SK-N-SH (cell line): ENCODE data around the gene RAB6B. TPM values are rescaled to one million over a fixed set of nuclear protein-coding genes. Genes with fewer than 3 reads are reported as not detected.

ENCODE experiments used
- CTCF ChIA-PET: fragments of 300-600, 350-600 bp; formaldehyde crosslinking; extraction: SDS; loops from one replicate; lab custom pipeline; 2021; lab: Yijun Ruan, JAX
- POLR2A ChIA-PET: fragments of 350-600 bp; sonication (Branson Sonifier 250); formaldehyde crosslinking; extraction: SDS; loops from one replicate; lab custom pipeline; 2020; ENCODE audit warnings: antibody characterized with exemption, inconsistent platforms; lab: Yijun Ruan, JAX
- DNase-seq: peaks from one replicate; pipeline ENCODE4 v3.0.0; 2012
- H2AFZ ChIP-seq: fragments of 200-600 bp; sonication (generic); 2 replicates; pipeline ENCODE4 v1.8.1; 2016; ENCODE audit warnings: antibody characterized with exemption, mild to moderate bottlenecking, low read depth
- H3F3A ChIP-seq: fragments of 200-600 bp; sonication (generic); replicated peaks from 2 replicates; pipeline ENCODE3; 2016; ENCODE audit warnings: antibody characterized with exemption, mild to moderate bottlenecking; ENCODE audit not compliant: insufficient read depth
- H3K27ac ChIP-seq, 2 experiments: fragments of 200-500 bp in 1 of 2; fragments of 200-600 bp in 1 of 2; sonication (Bioruptor generic) in 1 of 2; sonication (generic), shearing (Covaris generic) in 1 of 2; 2 replicates each; pipeline versions ENCODE4 v1.5.1 to v1.6.1; 2014 to 2016; ENCODE audit warnings: low read depth in 2 of 2, inconsistent platforms in 1 of 2, low read length in 1 of 2, mild to moderate bottlenecking in 1 of 2, mixed read lengths in 1 of 2
- H3K27me3 ChIP-seq: fragments of 200-600 bp; sonication (generic), shearing (Covaris generic); 2 replicates; pipeline ENCODE4 v1.6.1; 2016; ENCODE audit warnings: mixed run types; ENCODE audit not compliant: insufficient read depth
- H3K36me3 ChIP-seq, 2 experiments: fragments of 200-500 bp in 1 of 2; fragments of 200-600 bp in 1 of 2; sonication (Bioruptor generic) in 1 of 2; sonication (generic) in 1 of 2; replicated peaks in 1 of 2; 2 replicates each; pipeline versions ENCODE3 to v1.5.1; 2014 to 2016; ENCODE audit warnings: low read length in 1 of 2, mild to moderate bottlenecking in 1 of 2; ENCODE audit not compliant: insufficient read depth in 2 of 2, control insufficient read depth in 1 of 2
- H3K4me1 ChIP-seq, 2 experiments: fragments of 200-500 bp in 1 of 2; fragments of 200-600 bp in 1 of 2; sonication (Bioruptor generic) in 1 of 2; sonication (generic), shearing (Covaris generic) in 1 of 2; 2 replicates each; pipeline versions ENCODE4 v1.5.1 to v1.6.1; 2014 to 2016; ENCODE audit warnings: low read depth in 1 of 2, low read length in 1 of 2, mixed run types in 1 of 2; ENCODE audit not compliant: insufficient read depth in 2 of 2, control insufficient read depth in 1 of 2
- H3K4me2 ChIP-seq: fragments of 200-600 bp; sonication (generic), shearing (Covaris generic); 2 replicates; pipeline ENCODE4 v1.6.1; 2017; ENCODE audit warnings: mixed run types
- H3K4me3 ChIP-seq, 2 experiments: fragments of 200-500 bp in 1 of 2; fragments of 200-600 bp in 1 of 2; sonication (Bioruptor generic) in 1 of 2; sonication (generic), shearing (Covaris generic) in 1 of 2; 2 replicates each; pipeline versions ENCODE4 v1.5.1 to v1.8.1; 2014 to 2016; ENCODE audit warnings: low read depth in 2 of 2, inconsistent platforms in 1 of 2, low read length in 1 of 2, mild to moderate bottlenecking in 1 of 2, mixed read lengths in 1 of 2, moderate library complexity in 1 of 2
- H3K79me2 ChIP-seq: fragments of 200-600 bp; sonication (generic); 2 replicates; pipeline ENCODE4 v1.8.1; 2017; ENCODE audit warnings: mild to moderate bottlenecking; ENCODE audit not compliant: insufficient read depth
- H3K9ac ChIP-seq: fragments of 200-600 bp; sonication (generic); 2 replicates; pipeline ENCODE4 v1.6.1; 2017; ENCODE audit warnings: mixed run types
- H3K9me2 ChIP-seq: fragments of 200-600 bp; sonication (generic); 2 replicates; pipeline ENCODE4 v1.6.1; 2017; ENCODE audit warnings: mixed run types
- H3K9me3 ChIP-seq: fragments of 200-600 bp; sonication (generic); 2 replicates; pipeline ENCODE4 v1.6.1; 2017; ENCODE audit warnings: mixed run types, mild to moderate bottlenecking, moderate library complexity
- H4K20me1 ChIP-seq: fragments of 200-600 bp; sonication (generic); 2 replicates; pipeline ENCODE4 v1.6.1; 2017; ENCODE audit warnings: mild to moderate bottlenecking, mixed run types; ENCODE audit not compliant: insufficient read depth
- EZH2phosphoT487 ChIP-seq: fragments of 200-600 bp; sonication (generic); IDR thresholded peaks from 2 replicates; pipeline ENCODE4 v1.6.1; 2017; ENCODE audit warnings: low read depth, mixed run types, mild to moderate bottlenecking, antibody characterized with exemption, moderate library complexity, borderline replicate concordance
- GABPA ChIP-seq: IDR thresholded peaks from 2 replicates; pipeline ENCODE4 v1.4.0; 2012; ENCODE audit warnings: low read depth, mild to moderate bottlenecking
- GATA2 ChIP-seq: sonication (generic); formaldehyde crosslinking; IDR thresholded peaks from 2 replicates; pipeline ENCODE4 v1.5.0; 2020; ENCODE audit warnings: mild to moderate bottlenecking, missing genetic modification reagents
- JUND ChIP-seq: IDR thresholded peaks from 2 replicates; pipeline ENCODE4 v1.4.0; 2012
- NFIC ChIP-seq: IDR thresholded peaks from 2 replicates; pipeline ENCODE4 v1.4.0; 2012; ENCODE audit warnings: borderline replicate concordance
- NRF1 ChIP-seq: IDR thresholded peaks from 2 replicates; pipeline ENCODE4 v1.6.1; 2012; ENCODE audit warnings: low read depth, mild to moderate bottlenecking, low read length
- RFX5 ChIP-seq: IDR thresholded peaks from 2 replicates; pipeline ENCODE4 v1.6.1; 2012; ENCODE audit warnings: mild to moderate bottlenecking, improper control_type of control experiment, low read length
- SMC3 ChIP-seq: IDR thresholded peaks from 2 replicates; pipeline ENCODE4 v1.6.1; 2012; ENCODE audit warnings: low read depth, low read length, improper control_type of control experiment
- TCF12 ChIP-seq: IDR thresholded peaks from 2 replicates; pipeline ENCODE4 v1.4.0; 2012
- WGBS: methylation state at CpG from one replicate; pipeline ENCODE4 v1.1.6; 2017; ENCODE audit warnings: low lambda C conversion rate; 5-methylcytosine and 5-hydroxymethylcytosine counted together
- polyA plus RNA-seq, 3 experiments: library from polyadenylated mRNA; depleted of rRNA; stranded (reverse); fragments of >200 nt; gene quantifications; 2 replicates each; pipeline ENCODE4 v1.2.3, GENCODE V29; 2012
- TF ChIP-seq, protein P1 (sequence below): IDR thresholded peaks from 2 replicates; pipeline ENCODE4 v1.6.1; 2012; ENCODE audit warnings: mild to moderate bottlenecking, low read depth, low read length, moderate library complexity

The RAB6B gene
- polyA plus RNA-seq, 1 of the 3 experiments (the other 2 are of a cell fraction), result 9.3 TPM

DNA sequence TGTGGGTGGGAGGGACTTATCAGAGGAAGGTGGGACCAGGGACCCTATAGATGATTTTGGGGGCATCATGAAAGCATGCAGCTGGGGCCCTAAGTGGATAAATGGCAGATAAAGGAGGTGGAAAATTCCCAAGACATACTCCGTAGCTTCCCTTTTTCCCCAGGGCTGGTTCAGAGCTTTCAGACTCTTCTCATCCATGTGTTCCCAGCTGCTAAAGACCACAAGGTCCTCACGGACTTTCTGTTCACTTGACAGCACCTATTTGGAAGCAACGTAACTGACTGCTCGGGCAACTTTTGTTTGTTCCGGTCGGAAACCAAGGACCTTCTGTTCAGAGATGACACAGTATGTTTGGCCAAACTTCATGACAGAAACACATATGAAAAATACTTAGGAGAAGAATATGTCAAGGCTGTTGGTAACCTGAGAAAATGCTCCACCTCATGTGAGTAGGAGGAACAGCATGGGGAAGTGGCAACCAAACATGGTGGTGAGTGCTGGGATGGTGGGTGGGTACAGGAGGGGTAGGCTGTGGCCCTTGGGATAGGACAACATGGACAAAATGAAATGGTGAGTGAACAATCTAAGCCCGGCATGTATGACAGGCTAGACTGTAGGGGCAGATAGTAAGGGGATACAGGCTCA lies 118.8 kb downstream of the RAB6B start:
- Histone ChIP-seq H3K4me3 (no peak overlapping the region), H2AFZ (no peak overlapping the region), H3K27ac (no peak overlapping the region), H3K9ac (no peak overlapping the region), H4K20me1 (no peaks in the 10 kb centered on the region), H3K36me3 (no peaks in the 10 kb centered on the region), H3F3A (no peaks in the 10 kb centered on the region), H3K9me3 (no peaks in the 10 kb centered on the region), H3K79me2 (no peaks in the 10 kb centered on the region), H3K4me1 (no peaks in the 10 kb centered on the region), H3K9me2 (no peaks in the 10 kb centered on the region), H3K27me3 (no peaks in the 10 kb centered on the region; the same call in 1 of the 2 replicates), H3K4me2 (no peak overlapping the region)
- CTCF ChIA-PET, result no interaction called here
- WGBS, result 49% methylated on average over 7 of the region's 7 CpGs
- POLR2A ChIA-PET, result no interaction called here
- TF ChIP-seq, protein P1, sequence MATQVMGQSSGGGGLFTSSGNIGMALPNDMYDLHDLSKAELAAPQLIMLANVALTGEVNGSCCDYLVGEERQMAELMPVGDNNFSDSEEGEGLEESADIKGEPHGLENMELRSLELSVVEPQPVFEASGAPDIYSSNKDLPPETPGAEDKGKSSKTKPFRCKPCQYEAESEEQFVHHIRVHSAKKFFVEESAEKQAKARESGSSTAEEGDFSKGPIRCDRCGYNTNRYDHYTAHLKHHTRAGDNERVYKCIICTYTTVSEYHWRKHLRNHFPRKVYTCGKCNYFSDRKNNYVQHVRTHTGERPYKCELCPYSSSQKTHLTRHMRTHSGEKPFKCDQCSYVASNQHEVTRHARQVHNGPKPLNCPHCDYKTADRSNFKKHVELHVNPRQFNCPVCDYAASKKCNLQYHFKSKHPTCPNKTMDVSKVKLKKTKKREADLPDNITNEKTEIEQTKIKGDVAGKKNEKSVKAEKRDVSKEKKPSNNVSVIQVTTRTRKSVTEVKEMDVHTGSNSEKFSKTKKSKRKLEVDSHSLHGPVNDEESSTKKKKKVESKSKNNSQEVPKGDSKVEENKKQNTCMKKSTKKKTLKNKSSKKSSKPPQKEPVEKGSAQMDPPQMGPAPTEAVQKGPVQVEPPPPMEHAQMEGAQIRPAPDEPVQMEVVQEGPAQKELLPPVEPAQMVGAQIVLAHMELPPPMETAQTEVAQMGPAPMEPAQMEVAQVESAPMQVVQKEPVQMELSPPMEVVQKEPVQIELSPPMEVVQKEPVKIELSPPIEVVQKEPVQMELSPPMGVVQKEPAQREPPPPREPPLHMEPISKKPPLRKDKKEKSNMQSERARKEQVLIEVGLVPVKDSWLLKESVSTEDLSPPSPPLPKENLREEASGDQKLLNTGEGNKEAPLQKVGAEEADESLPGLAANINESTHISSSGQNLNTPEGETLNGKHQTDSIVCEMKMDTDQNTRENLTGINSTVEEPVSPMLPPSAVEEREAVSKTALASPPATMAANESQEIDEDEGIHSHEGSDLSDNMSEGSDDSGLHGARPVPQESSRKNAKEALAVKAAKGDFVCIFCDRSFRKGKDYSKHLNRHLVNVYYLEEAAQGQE, result no peak
- DNase-seq, result no peak

DNA sequence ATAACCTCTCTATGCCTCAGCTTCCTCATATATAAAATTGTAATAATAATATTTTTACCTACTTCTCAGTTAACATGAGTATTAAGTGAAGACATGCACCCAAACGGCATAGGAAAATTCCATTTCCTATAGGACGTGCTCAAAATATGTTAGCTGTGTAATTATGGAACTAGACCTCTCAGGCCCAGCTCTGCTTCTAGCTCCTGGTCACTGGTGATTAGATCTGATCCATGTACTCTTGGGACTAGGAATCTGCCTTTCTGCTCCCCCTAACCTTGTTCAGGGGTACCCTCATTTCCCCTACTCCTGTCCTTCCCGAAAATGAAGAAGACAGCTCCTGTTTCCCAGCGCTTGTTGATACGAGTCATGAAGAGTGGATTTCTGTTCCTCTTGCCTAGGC lies 119.8 kb downstream of the RAB6B start:
- H3K9me3 ChIP-seq, result no peaks in the 10 kb centered on the region
- no peaks in the 10 kb centered on the region for H3K79me2 ChIP-seq
- no peaks in the 10 kb centered on the region for H4K20me1 ChIP-seq
- H3K4me2 ChIP-seq, result no peak overlapping the region
- CTCF ChIA-PET, result no interaction called here
- H3K27me3 ChIP-seq, result no peaks in the 10 kb centered on the region; the same call in 1 of the 2 replicates
- H3K9me2 ChIP-seq, result no peaks in the 10 kb centered on the region
- no peaks in the 10 kb centered on the region for H3K4me1 ChIP-seq
- POLR2A ChIA-PET, result no interaction called here
- H3K4me3 ChIP-seq, result no peak overlapping the region
- H2AFZ ChIP-seq, result no peak overlapping the region
- DNase-seq, result no peak
- H3K27ac ChIP-seq, result no peak overlapping the region
- H3F3A ChIP-seq, result no peaks in the 10 kb centered on the region
- TF ChIP-seq SMC3, result no peak
- no peak for TF ChIP-seq NRF1
- no peak for TF ChIP-seq JUND
- H3K9ac ChIP-seq, result no peak overlapping the region
- no peaks in the 10 kb centered on the region for H3K36me3 ChIP-seq
- 51% methylated on average over 5 of the region's 5 CpGs for WGBS

- no peaks in the 10 kb centered on the region for H4K20me1 ChIP-seq
These were observed 120.4 kb downstream of the RAB6B start for GRCh38 chr3:133775309-133775708.

More at GRCh38 chr3:133775309-133775708, 120.4 kb downstream of the RAB6B start:
- H3K36me3 ChIP-seq, result no peaks in the 10 kb centered on the region
- H3K4me3 ChIP-seq, result no peak overlapping the region
- no peaks in the 10 kb centered on the region; the same call in 1 of the 2 replicates for H3K27me3 ChIP-seq
- H3K9ac ChIP-seq, result no peak overlapping the region
- no peaks in the 10 kb centered on the region for H3K79me2 ChIP-seq
- DNase-seq, result no peak
- no peaks in the 10 kb centered on the region for H3K9me3 ChIP-seq
- no peak overlapping the region for H3K27ac ChIP-seq
- 36% methylated on average over 9 of the region's 9 CpGs for WGBS
- H3K4me1 ChIP-seq, result no peaks in the 10 kb centered on the region
- no peaks in the 10 kb centered on the region for H3K9me2 ChIP-seq
- H3K4me2 ChIP-seq, result no peak overlapping the region
- TF ChIP-seq GABPA (no peak), NRF1 (no peak), EZH2phosphoT487 (no peak), RFX5 (no peak), TCF12 (no peak), GATA2 (CRISPR knock-in tag) (no peak), NFIC (no peak)
- no peaks in the 10 kb centered on the region for H3F3A ChIP-seq
- POLR2A ChIA-PET, result no interaction called here
- CTCF ChIA-PET, result no interaction called here
- H2AFZ ChIP-seq, result no peak overlapping the region
